MM.1S (cell line): ENCODE data around the gene ROBO3.

Experiments
- CTCF ChIP-seq: fragments of 300-600 bp; sonication (generic); IDR thresholded peaks from 2 replicates; pipeline ENCODE4 v1.5.1; 2016; ENCODE audit warnings: antibody characterized with exemption, low read length, mixed read lengths
- EZH2 ChIP-seq: fragments of 300-600 bp; sonication (generic); optimal IDR thresholded peaks from 2 replicates; pipeline ENCODE3; 2017; ENCODE audit warnings: low read depth, mild to moderate bottlenecking, antibody characterized with exemption, low read length, mixed read lengths
- EZH2phosphoT487 ChIP-seq: fragments of 300-600 bp; sonication (generic); IDR thresholded peaks from 2 replicates; pipeline ENCODE4 v1.6.1; 2018; ENCODE audit warnings: antibody characterized with exemption, low read length

- no peak for TF ChIP-seq EZH2
- TF ChIP-seq EZH2phosphoT487 = no peak
- no peak for TF ChIP-seq CTCF
Observed at GRCh38 chr11:124817036-124817435, 48.2 kb upstream of the ROBO3 start.
